NCI-H128 (cell line): Measurements from ENCODE around the gene PEX10.
"Not testable (repeated sequence)": the region's sequence is repeated elsewhere in the genome, so short reads cannot be mapped to it uniquely, and the experiment has no call there.

ENCODE experiments used
- DNase-seq: peaks from one replicate; lab custom pipeline; 2025; ENCODE audit not compliant: unreplicated experiment; lab: John Stamatoyannopoulos, UW

The PEX10 gene

GRCh38 chr1:2412395-2412772, at the start of gene PEX10:
Gene PEX10 (minus strand): TSS chr1:2412564. CDS start chr1:2412502, 62 bp downstream.
- peak; percentile 95 for DNase-seq

- no peak for DNase-seq
Measured at GRCh38 chr1:2460996-2461751, 48.8 kb upstream of the PEX10 start.

GRCh38 chr1:2460203-2460602, 47.8 kb upstream of the PEX10 start:
- no peak for DNase-seq

- DNase-seq: no peak
Measured at GRCh38 chr1:2459757-2460156, 47.4 kb upstream of the PEX10 start.

- not testable (repeated sequence) for DNase-seq
Measured at GRCh38 chr1:2459102-2459753, 46.9 kb upstream of the PEX10 start.

- no peak for DNase-seq
Measured at GRCh38 chr1:2458687-2459086, 46.3 kb upstream of the PEX10 start.

GRCh38 chr1:2457444-2457843, 45.1 kb upstream of the PEX10 start:
- no peak for DNase-seq

- DNase-seq: no peak
Measured at GRCh38 chr1:2455757-2456156, 43.4 kb upstream of the PEX10 start.

- no peak for DNase-seq
Measured at GRCh38 chr1:2454227-2454626, 41.9 kb upstream of the PEX10 start.

- no peak for DNase-seq
Measured at GRCh38 chr1:2452932-2453315, 40.6 kb upstream of the PEX10 start.

GRCh38 chr1:2452201-2452931, 40.0 kb upstream of the PEX10 start:
- DNase-seq: no peak

- DNase-seq: no peak
Measured at GRCh38 chr1:2451741-2452140, 39.4 kb upstream of the PEX10 start.

GRCh38 chr1:2449636-2450454, 37.5 kb upstream of the PEX10 start:
- no peak for DNase-seq

- DNase-seq: no peak
Measured at GRCh38 chr1:2448098-2448445, 35.7 kb upstream of the PEX10 start.

- DNase-seq: no peak
Measured at GRCh38 chr1:2447276-2448097, 35.1 kb upstream of the PEX10 start.

GRCh38 chr1:2446861-2447260, 34.5 kb upstream of the PEX10 start:
- DNase-seq: no peak

- no peak for DNase-seq
Measured at GRCh38 chr1:2446394-2446793, 34.0 kb upstream of the PEX10 start.

GRCh38 chr1:2445823-2446215, 33.5 kb upstream of the PEX10 start:
- no peak for DNase-seq

GRCh38 chr1:2445162-2445822, 32.9 kb upstream of the PEX10 start:
- DNase-seq: no peak

- DNase-seq: no peak
Measured at GRCh38 chr1:2444138-2444591, 31.8 kb upstream of the PEX10 start.
